SH-SY5Y (cell line): Measurements from ENCODE around the gene SLC38A3.

ENCODE experiments used
- GATA2 ChIP-seq: IDR thresholded peaks from 2 replicates; pipeline ENCODE4 v1.6.1; 2011; ENCODE audit warnings: mild to moderate bottlenecking, low read depth, low read length
- GATA3 ChIP-seq: IDR thresholded peaks from 2 replicates; pipeline ENCODE4 v1.6.1; 2011; ENCODE audit warnings: low read depth, mild to moderate bottlenecking, low read length, moderate library complexity

DNA sequence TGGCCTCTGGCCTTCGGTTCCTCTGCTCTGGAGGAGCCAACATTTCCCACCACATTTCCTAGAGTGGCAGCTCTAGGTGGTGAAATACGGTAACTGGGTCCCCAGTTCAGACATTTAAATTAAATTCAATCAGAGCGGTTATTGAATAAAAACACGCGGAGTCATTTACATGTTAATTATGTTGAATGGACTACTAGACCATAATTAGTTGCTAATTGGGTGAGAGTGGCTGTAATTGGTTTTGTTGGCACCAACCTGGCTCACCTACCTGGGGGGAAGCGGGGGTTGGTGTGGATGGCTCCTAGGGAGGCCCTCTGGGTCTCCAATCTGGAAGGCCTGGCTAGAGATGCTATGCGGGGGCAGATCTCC lies 37.2 kb upstream of the SLC38A3 start:
- TF ChIP-seq GATA3 (no peak), GATA2 (no peak)
